H1 (cell line): ENCODE measurements around the gene CASP3. TPM values are rescaled to one million over a fixed set of nuclear protein-coding genes. Genes with fewer than 3 reads are reported as not detected.
"Not testable (repeated sequence)": the region's sequence is repeated elsewhere in the genome, so short reads cannot be mapped to it uniquely, and the experiment has no call there.

Experiments
- CTCF ChIA-PET: fragments of 300-600 bp; sonication (Branson Sonifier 250); formaldehyde crosslinking; loops from one replicate; lab custom pipeline; 2021; ENCODE audit not compliant: partially characterized antibody; lab: Charles Lee
- POLR2A ChIA-PET: fragments of 300-600 bp; sonication (Branson Sonifier 250); formaldehyde crosslinking; loops from one replicate; lab custom pipeline; 2021; ENCODE audit warnings: inconsistent platforms; ENCODE audit not compliant: partially characterized antibody; lab: Charles Lee
- DNase-seq, 2 experiments: peaks; one replicate each; pipeline versions ENCODE4 v3.0.0 to v3.0.0-alpha.2; 2010 to 2022; ENCODE audit warnings: low spot score in 2 of 2, low read depth in 1 of 2, mixed read lengths in 1 of 2
- FAIRE-seq: peaks from 2 replicates; lab custom pipeline; 2011; peaks lifted over from hg19 to GRCh38; lab: Jason Lieb, UNC
- H2AFZ ChIP-seq: 2 replicates; pipeline ENCODE4 v1.8.1; 2012; ENCODE audit warnings: low read length, inconsistent platforms
- H2AK5ac ChIP-seq: 2 replicates; pipeline ENCODE4 v1.6.1; 2013; ENCODE audit warnings: low read depth, low read length
- H2BK120ac ChIP-seq: replicated peaks from 2 replicates; pipeline ENCODE3; 2013; ENCODE audit warnings: low read depth, low read length, inconsistent platforms
- H2BK12ac ChIP-seq: 2 replicates; pipeline ENCODE4 v1.6.1; 2013; ENCODE audit warnings: low read depth, low read length
- H2BK15ac ChIP-seq: 2 replicates; pipeline ENCODE4 v1.6.1; 2013; ENCODE audit warnings: low read length
- H2BK20ac ChIP-seq: 2 replicates; pipeline ENCODE4 v1.6.1; 2013; ENCODE audit warnings: low read length
- H2BK5ac ChIP-seq: 2 replicates; pipeline ENCODE4 v1.6.1; 2013; ENCODE audit warnings: low read depth, low read length
- H3K14ac ChIP-seq: 2 replicates; pipeline ENCODE4 v1.6.1; 2013; ENCODE audit warnings: inconsistent platforms; ENCODE audit not compliant: insufficient read length
- H3K18ac ChIP-seq: 2 replicates; pipeline ENCODE4 v1.6.1; 2013; ENCODE audit warnings: low read length; ENCODE audit errors: extremely low read depth
- H3K23ac ChIP-seq: 2 replicates; pipeline ENCODE4 v1.6.1; 2013; ENCODE audit warnings: inconsistent platforms; ENCODE audit not compliant: insufficient read length
- H3K23me2 ChIP-seq: 2 replicates; pipeline ENCODE4 v1.6.1; 2013; ENCODE audit warnings: low read depth, low read length
- H3K27ac ChIP-seq: 2 replicates; pipeline ENCODE4 v1.6.1; 2011; ENCODE audit warnings: low read depth, low read length, inconsistent platforms
- H3K27me3 ChIP-seq, 4 experiments: replicated peaks in 1 of 4; 1 replicate in 1 of 4; 2 replicates in 3 of 4; pipeline versions ENCODE4 v1.6.1 to v1.8.1; 2011 to 2013; ENCODE audit warnings: low read length in 3 of 4, mild to moderate bottlenecking in 3 of 4, inconsistent platforms in 2 of 4, mixed read lengths in 2 of 4, moderate library complexity in 1 of 4; ENCODE audit not compliant: control insufficient read depth in 3 of 4, insufficient read depth in 3 of 4; ENCODE audit errors: extremely low read depth in 1 of 4
- H3K36me3 ChIP-seq, 4 experiments: 2 replicates each; pipeline versions ENCODE4 v1.6.1 to v1.8.1; 2011 to 2013; ENCODE audit warnings: mild to moderate bottlenecking in 4 of 4, low read length in 3 of 4, moderate library complexity in 2 of 4, control low read depth in 1 of 4, inconsistent platforms in 1 of 4; ENCODE audit not compliant: insufficient read depth in 4 of 4, control insufficient read depth in 2 of 4
- H3K4ac ChIP-seq: replicated peaks from 2 replicates; pipeline ENCODE3; 2013; ENCODE audit warnings: low read length, low read depth, mixed read lengths, inconsistent platforms; ENCODE audit not compliant: insufficient read length
- H3K4me1 ChIP-seq, 4 experiments: replicated peaks in 1 of 4; 1 replicate in 1 of 4; 2 replicates in 3 of 4; pipeline versions ENCODE4 v1.6.1 to v1.8.1; 2011 to 2013; ENCODE audit warnings: low read length in 3 of 4, inconsistent platforms in 2 of 4, mixed read lengths in 1 of 4; ENCODE audit not compliant: insufficient read depth in 4 of 4, control insufficient read depth in 3 of 4
- H3K4me2 ChIP-seq, 2 experiments: 2 replicates each; pipeline versions ENCODE4 v1.6.1 to v1.8.1; 2011 to 2013; ENCODE audit warnings: low read depth in 2 of 2, low read length in 2 of 2, control low read depth in 1 of 2, inconsistent platforms in 1 of 2, mild to moderate bottlenecking in 1 of 2; ENCODE audit not compliant: insufficient read depth in 1 of 2
- H3K4me3 ChIP-seq, 4 experiments: fragments of 200-600, 300-600 bp in 1 of 4; sonication (generic), shearing (Covaris generic), sonication (Bioruptor Twin) in 1 of 4; 2 replicates each; pipeline versions ENCODE4 v1.5.1 to v1.8.1; 2011 to 2016; ENCODE audit warnings: low read length in 4 of 4, low read depth in 3 of 4, control low read depth in 2 of 4, inconsistent platforms in 2 of 4, mild to moderate bottlenecking in 2 of 4, mixed read lengths in 1 of 4, moderate library complexity in 1 of 4; ENCODE audit not compliant: insufficient read depth in 2 of 4; ENCODE audit errors: extremely low read depth in 1 of 4
- H3K56ac ChIP-seq: replicated peaks from 2 replicates; pipeline ENCODE3; 2013; ENCODE audit warnings: low read depth, mild to moderate bottlenecking, mixed read lengths, low read length, inconsistent platforms; ENCODE audit not compliant: insufficient read length
- H3K79me1 ChIP-seq: 2 replicates; pipeline ENCODE4 v1.6.1; 2013; ENCODE audit warnings: low read depth, low read length, control low read depth
- H3K79me2 ChIP-seq, 2 experiments: 2 replicates each; pipeline versions ENCODE4 v1.6.1 to v1.8.1; 2012 to 2013; ENCODE audit warnings: low read length in 2 of 2, mild to moderate bottlenecking in 2 of 2, inconsistent platforms in 1 of 2; ENCODE audit not compliant: insufficient read depth in 2 of 2, control insufficient read depth in 1 of 2
- H3K9ac ChIP-seq, 4 experiments: replicated peaks in 1 of 4; 1 replicate in 1 of 4; 2 replicates in 3 of 4; pipeline versions ENCODE4 v1.6.1 to v1.8.1; 2011 to 2013; ENCODE audit warnings: low read depth in 3 of 4, low read length in 3 of 4, control low read depth in 2 of 4, mild to moderate bottlenecking in 2 of 4, moderate library complexity in 2 of 4, inconsistent platforms in 1 of 4; ENCODE audit errors: extremely low read depth in 1 of 4
- H3K9me3 ChIP-seq, 2 experiments: 2 replicates each; pipeline versions ENCODE4 v1.6.1 to v1.8.1; 2012 to 2013; ENCODE audit warnings: mild to moderate bottlenecking in 2 of 2, moderate library complexity in 2 of 2, control low read depth in 1 of 2, inconsistent platforms in 1 of 2, low read depth in 1 of 2, low read length in 1 of 2, mixed read lengths in 1 of 2; ENCODE audit not compliant: insufficient read depth in 2 of 2
- H4K20me1 ChIP-seq, 2 experiments: replicated peaks in 1 of 2; 2 replicates each; pipeline versions ENCODE3 to v1.8.1; 2011 to 2013; ENCODE audit warnings: inconsistent platforms in 2 of 2, low read length in 2 of 2, mild to moderate bottlenecking in 1 of 2; ENCODE audit not compliant: insufficient read depth in 2 of 2, control insufficient read depth in 1 of 2
- H4K5ac ChIP-seq: 2 replicates; pipeline ENCODE4 v1.6.1; 2013; ENCODE audit warnings: low read length, low read depth, mixed read lengths, inconsistent platforms; ENCODE audit not compliant: insufficient read length
- H4K8ac ChIP-seq: 2 replicates; pipeline ENCODE4 v1.8.0; 2013; ENCODE audit warnings: mild to moderate bottlenecking, moderate library complexity, low read length, inconsistent platforms; ENCODE audit not compliant: insufficient read depth; ENCODE audit errors: extremely low read depth
- H4K91ac ChIP-seq: replicated peaks from 2 replicates; pipeline ENCODE3; 2013; ENCODE audit warnings: low read length, mixed read lengths, inconsistent platforms; ENCODE audit not compliant: insufficient read length
- BRCA1 ChIP-seq: IDR thresholded peaks from 2 replicates; pipeline ENCODE4 v1.6.1; 2012; ENCODE audit warnings: low read depth, low read length, improper control_type of control experiment
- CHD1 ChIP-seq: IDR thresholded peaks from 2 replicates; pipeline ENCODE4 v1.6.1; 2012; ENCODE audit warnings: low read depth, low read length, improper control_type of control experiment
- EZH2 ChIP-seq: fragments of 200-600 bp; sonication (generic); IDR thresholded peaks from 2 replicates; pipeline ENCODE4 v1.7.1; 2012; ENCODE audit warnings: low read depth, mild to moderate bottlenecking, moderate library complexity, low read length, inconsistent platforms; ENCODE audit not compliant: severe bottlenecking
- SRF ChIP-seq: IDR thresholded peaks from 2 replicates; pipeline ENCODE4 v1.6.1; 2011; ENCODE audit warnings: mild to moderate bottlenecking, low read depth, low read length, moderate library complexity
- WGBS, 2 experiments: shearing (Covaris generic) in 1 of 2; methylation state at CpG; one replicate each; pipeline versions ENCODE4 v1.1.6 to v1.1.7; 2013 to 2015; ENCODE audit warnings: low lambda C conversion rate in 2 of 2, mixed read lengths in 2 of 2, inconsistent platforms in 1 of 2, low coverage in 1 of 2, missing lambda C conversion rate in 1 of 2; ENCODE audit not compliant: insufficient replicate concordance in 2 of 2, insufficient coverage in 1 of 2, insufficient read length in 1 of 2; ENCODE audit errors: extremely low coverage in 1 of 2, missing lambda C conversion rate in 1 of 2; 5-methylcytosine and 5-hydroxymethylcytosine counted together
- polyA plus RNA-seq, 7 experiments: library from polyadenylated mRNA; depleted of rRNA in 3 of 7; stranded (reverse) in 5 of 7; unstranded in 2 of 7; fragments of >200 nt in 5 of 7; fragments of 200-250 nt in 2 of 7; gene quantifications; 1 replicate in 5 of 7; 2 replicates in 1 of 7; 4 replicates in 1 of 7; pipeline versions ENCODE4 v1.2.1 to v1.2.3, GENCODE V29; 2011 to 2013; ENCODE audit warnings: missing spikeins in 2 of 7, mixed read lengths in 2 of 7
- total RNA-seq: library from RNA; stranded (reverse); fragmentation: NEBNext Ultra II Directional; extraction: Animal tissue kit (Norgen Biotek cat#: 25700); gene quantifications from 2 replicates; pipeline ENCODE4 v1.2.1, GENCODE V29; 2021

The CASP3 gene
- total and polyA plus RNA-seq, 2 of the 8 experiments (the other 6 are each of a cell fraction or from before 2014, with no cell fraction given) = 27.8 to 82.5 TPM

- TF ChIP-seq EZH2 = no peak
- TF ChIP-seq BRCA1 = no peak
- no peak for TF ChIP-seq SRF
- TF ChIP-seq CHD1 = no peak
These were observed 55.8 kb downstream of the CASP3 start (continued) for GRCh38 chr4:184593461-184593860.

GRCh38 chr4:184591747-184592270 is 57.4 kb downstream of the CASP3 start:
- H3K18ac ChIP-seq, H2BK20ac ChIP-seq, H3K36me3 ChIP-seq, H3K14ac ChIP-seq, H3K56ac ChIP-seq, H3K4me3 ChIP-seq, H4K8ac ChIP-seq, H3K23me2 ChIP-seq, H3K4me2 ChIP-seq, H3K4me1 ChIP-seq, H4K91ac ChIP-seq, H2BK5ac ChIP-seq, FAIRE-seq, H2BK12ac ChIP-seq, H3K9ac ChIP-seq, H3K9me3 ChIP-seq, H4K5ac ChIP-seq, H3K79me1 ChIP-seq, H3K27me3 ChIP-seq, POLR2A ChIA-PET, H2BK120ac ChIP-seq, H2AFZ ChIP-seq, H3K4ac ChIP-seq, H2BK15ac ChIP-seq, H3K79me2 ChIP-seq, H2AK5ac ChIP-seq, H3K27ac ChIP-seq, H3K23ac ChIP-seq, H4K20me1 ChIP-seq, DNase-seq: not testable (repeated sequence)
- 95% methylated on average over 14 of the region's 39 CpGs; no CpG with 5 or more reads in 1 of the 2 experiments for WGBS, 2 experiments
- CTCF ChIA-PET = interaction anchor here (1.1 kb wide), 1 partner anchor 14 kb away, joined by 3 read pairs; no protein-coding TSS in a partner anchor
